ENCODE measurements around the gene PDE4C.

DNA sequence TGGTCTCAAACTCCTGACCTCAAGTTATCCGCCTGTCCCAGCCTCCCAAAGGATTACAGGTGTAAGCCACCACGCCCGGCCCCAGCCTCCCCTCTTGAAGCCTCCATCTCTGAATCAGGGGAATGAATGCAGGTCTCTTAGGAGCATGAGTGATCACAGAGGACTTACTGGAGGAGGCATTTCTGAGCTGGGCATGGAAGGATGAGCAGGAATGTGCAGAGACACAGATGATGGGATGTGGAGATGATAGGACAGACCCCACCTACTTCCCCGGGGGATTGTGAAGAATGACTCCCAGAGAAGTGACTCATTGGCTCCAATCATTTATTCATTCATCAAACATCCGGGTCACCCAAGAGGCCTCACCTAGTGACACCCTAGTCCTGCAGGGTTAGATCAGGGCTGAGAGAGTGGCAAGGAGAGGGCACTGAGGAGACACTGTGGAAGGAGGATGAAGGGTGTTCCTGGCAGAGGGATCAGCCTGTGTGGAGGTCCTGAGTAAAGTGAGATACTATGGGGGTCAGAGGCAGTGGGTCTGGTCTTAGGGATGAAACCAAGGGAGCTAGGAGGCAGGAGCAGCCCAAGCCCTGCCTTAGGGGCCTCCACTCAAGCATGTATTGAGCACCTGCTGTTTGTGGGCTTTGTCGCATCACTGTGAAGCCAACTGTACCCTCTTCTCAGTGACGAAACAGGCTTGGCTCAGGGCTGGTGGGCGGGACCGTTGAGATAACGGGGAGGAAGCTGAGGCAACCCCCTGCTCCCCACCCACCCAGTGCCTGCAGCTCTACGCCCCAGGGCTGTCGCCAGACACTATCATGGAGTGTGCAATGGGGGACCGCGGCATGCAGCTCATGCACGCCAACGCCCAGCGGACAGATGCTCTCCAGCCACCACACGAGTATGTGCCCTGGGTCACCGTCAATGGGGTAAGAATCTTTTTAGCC is 49.6 kb downstream of the PDE4C start:
- TF ChIP-seq, protein P1, sequence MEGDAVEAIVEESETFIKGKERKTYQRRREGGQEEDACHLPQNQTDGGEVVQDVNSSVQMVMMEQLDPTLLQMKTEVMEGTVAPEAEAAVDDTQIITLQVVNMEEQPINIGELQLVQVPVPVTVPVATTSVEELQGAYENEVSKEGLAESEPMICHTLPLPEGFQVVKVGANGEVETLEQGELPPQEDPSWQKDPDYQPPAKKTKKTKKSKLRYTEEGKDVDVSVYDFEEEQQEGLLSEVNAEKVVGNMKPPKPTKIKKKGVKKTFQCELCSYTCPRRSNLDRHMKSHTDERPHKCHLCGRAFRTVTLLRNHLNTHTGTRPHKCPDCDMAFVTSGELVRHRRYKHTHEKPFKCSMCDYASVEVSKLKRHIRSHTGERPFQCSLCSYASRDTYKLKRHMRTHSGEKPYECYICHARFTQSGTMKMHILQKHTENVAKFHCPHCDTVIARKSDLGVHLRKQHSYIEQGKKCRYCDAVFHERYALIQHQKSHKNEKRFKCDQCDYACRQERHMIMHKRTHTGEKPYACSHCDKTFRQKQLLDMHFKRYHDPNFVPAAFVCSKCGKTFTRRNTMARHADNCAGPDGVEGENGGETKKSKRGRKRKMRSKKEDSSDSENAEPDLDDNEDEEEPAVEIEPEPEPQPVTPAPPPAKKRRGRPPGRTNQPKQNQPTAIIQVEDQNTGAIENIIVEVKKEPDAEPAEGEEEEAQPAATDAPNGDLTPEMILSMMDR (conservative IDR thresholded peaks at IDR 0.05; ENCODE audit: low read length): no peak
- no peak for TF ChIP-seq EZH2phosphoT487 (IDR thresholded peaks at IDR 0.05; ENCODE audit: borderline replicate concordance, low read depth, low read length)
